GM19035 (cell line): ENCODE results near the gene PCDHA13.
"Not testable (repeated sequence)": the region's sequence is repeated elsewhere in the genome, so short reads cannot be mapped to it uniquely, and the experiment has no call there.

Experiments used
- ATAC-seq: cut with Tn5 transposase; IDR thresholded peaks from one replicate; pipeline ENCODE4 v1.9.1; 2021; ENCODE audit not compliant: unreplicated experiment

PCDHA13 gene

GRCh38 chr5:140868721-140869554 lies 13.0 kb upstream of the PCDHA13 start, which contains the start of gene PCDHA11:
TSS of gene PCDHA11 (plus strand) at chr5:140868957. CDS start at chr5:140869104, 147 bp downstream.
- no peak for ATAC-seq

- ATAC-seq, result no peak
Measured at GRCh38 chr5:140869555-140869886, 12.4 kb upstream of the PCDHA13 start.

GRCh38 chr5:140870221-140871201 lies 11.4 kb upstream of the PCDHA13 start:
- ATAC-seq, result no peak

GRCh38 chr5:140875085-140876065 lies 6.5 kb upstream of the PCDHA13 start, which contains the start of gene PCDHA12:
TSS of gene PCDHA12 (plus strand) at chr5:140875308. CDS start at chr5:140875473, 165 bp downstream.
- ATAC-seq, result no peak

- not testable (repeated sequence) for ATAC-seq
Measured at GRCh38 chr5:140876541-140877261, 5.2 kb upstream of the PCDHA13 start.

GRCh38 chr5:140877262-140877581 lies 4.7 kb upstream of the PCDHA13 start:
- ATAC-seq, result no peak

- no peak for ATAC-seq
Measured at GRCh38 chr5:140882591-140882899, 621 bp downstream of the PCDHA13 start.

GRCh38 chr5:140883373-140883772 lies 1.4 kb downstream of the PCDHA13 start:
- ATAC-seq, result no peak

GRCh38 chr5:140883927-140884697 lies 2.2 kb downstream of the PCDHA13 start:
- ATAC-seq, result no peak

GRCh38 chr5:140916325-140916724 lies 34.4 kb downstream of the PCDHA13 start:
- no peak for ATAC-seq

- no peak for ATAC-seq
Measured at GRCh38 chr5:140923601-140924000, 41.7 kb downstream of the PCDHA13 start.

GRCh38 chr5:140925806-140926442 lies 44.0 kb downstream of the PCDHA13 start, which contains the start of gene PCDHAC1:
TSS of gene PCDHAC1 (plus strand) at chr5:140926299. CDS start at chr5:140926893, 594 bp downstream.
- no peak for ATAC-seq

- no peak for ATAC-seq
Measured at GRCh38 chr5:140926443-140927227, 44.7 kb downstream of the PCDHA13 start.

- no peak for ATAC-seq
Measured at GRCh38 chr5:140927228-140927573, 45.3 kb downstream of the PCDHA13 start.
